HTERT RPE-1 (cell line): ENCODE data around the gene TEX54.
"Not testable (repeated sequence)": the region's sequence is repeated elsewhere in the genome, so short reads cannot be mapped to it uniquely, and the experiment has no call there.

Experiments used
- in situ Hi-C: fragments of 300-500 bp; cut with MboI; formaldehyde crosslinking; loops from 4 replicates; pipeline ENCODE4 v1.14.3; 2020; ENCODE audit warnings: low sequenced_read_pairs

Gene TEX54

GRCh38 chr11:62835336-62835735 lies 2.7 kb upstream of the TEX54 start:
- in situ Hi-C loops: no loop called here

GRCh38 chr11:62831520-62832335 lies 913 bp downstream of the TEX54 start, which contains the start of gene STX5:
Gene STX5, minus strand, starts transcription at chr11:62832051. Its CDS starts 808 bp downstream, at chr11:62831243.
- in situ Hi-C loops: no loop called here

- in situ Hi-C loops: no loop called here
These were observed 1.6 kb downstream of the TEX54 start for GRCh38 chr11:62830904-62831519.

- in situ Hi-C loops: not testable (repeated sequence)
These were observed 4.5 kb downstream of the TEX54 start for GRCh38 chr11:62828130-62828529.

GRCh38 chr11:62823677-62824076 lies 9.0 kb downstream of the TEX54 start:
- in situ Hi-C loops: no loop called here

GRCh38 chr11:62817129-62817528 lies 15.5 kb downstream of the TEX54 start:
- in situ Hi-C loops: no loop called here

- in situ Hi-C loops: no loop called here
These were observed 16.1 kb downstream of the TEX54 start for GRCh38 chr11:62816557-62816956.

GRCh38 chr11:62811659-62812058 lies 21.0 kb downstream of the TEX54 start:
- in situ Hi-C loops: no loop called here

- in situ Hi-C loops: no loop called here
These were observed 21.9 kb downstream of the TEX54 start for GRCh38 chr11:62810748-62811147.

- in situ Hi-C loops: no loop called here
These were observed 26.0 kb downstream of the TEX54 start for GRCh38 chr11:62806611-62807121.

- in situ Hi-C loops: no loop called here
These were observed 26.6 kb downstream of the TEX54 start for GRCh38 chr11:62805961-62806441.

GRCh38 chr11:62805076-62805892 lies 27.4 kb downstream of the TEX54 start, which contains the start of gene NXF1:
Gene NXF1, minus strand, starts transcription at chr11:62805440. Its CDS starts 84 bp downstream, at chr11:62805356.
- in situ Hi-C loops: no loop called here

GRCh38 chr11:62804310-62805075 lies 28.1 kb downstream of the TEX54 start:
- in situ Hi-C loops: no loop called here

- in situ Hi-C loops: no loop called here
These were observed 31.6 kb downstream of the TEX54 start for GRCh38 chr11:62801071-62801470.

GRCh38 chr11:62799486-62799885 lies 33.2 kb downstream of the TEX54 start:
- in situ Hi-C loops: no loop called here

- in situ Hi-C loops: no loop called here
These were observed 36.4 kb downstream of the TEX54 start for GRCh38 chr11:62796281-62796680.

- in situ Hi-C loops: no loop called here
These were observed 38.4 kb downstream of the TEX54 start for GRCh38 chr11:62794201-62794775.

GRCh38 chr11:62792202-62792575 lies 40.5 kb downstream of the TEX54 start:
- in situ Hi-C loops: no loop called here

- in situ Hi-C loops: no loop called here
These were observed 41.0 kb downstream of the TEX54 start, which contains the start of gene TMEM223 for GRCh38 chr11:62791501-62792201. Gene TMEM223, minus strand, starts transcription at chr11:62792006. Its CDS starts 12 bp downstream, at chr11:62791994.
